Measurements from ENCODE around the gene BID. TPM values are rescaled to one million over a fixed set of nuclear protein-coding genes. Genes with fewer than 3 reads are reported as not detected.

Gene BID
- total RNA-seq: 15.4 and 17.9 TPM in 2 replicates

DNA sequence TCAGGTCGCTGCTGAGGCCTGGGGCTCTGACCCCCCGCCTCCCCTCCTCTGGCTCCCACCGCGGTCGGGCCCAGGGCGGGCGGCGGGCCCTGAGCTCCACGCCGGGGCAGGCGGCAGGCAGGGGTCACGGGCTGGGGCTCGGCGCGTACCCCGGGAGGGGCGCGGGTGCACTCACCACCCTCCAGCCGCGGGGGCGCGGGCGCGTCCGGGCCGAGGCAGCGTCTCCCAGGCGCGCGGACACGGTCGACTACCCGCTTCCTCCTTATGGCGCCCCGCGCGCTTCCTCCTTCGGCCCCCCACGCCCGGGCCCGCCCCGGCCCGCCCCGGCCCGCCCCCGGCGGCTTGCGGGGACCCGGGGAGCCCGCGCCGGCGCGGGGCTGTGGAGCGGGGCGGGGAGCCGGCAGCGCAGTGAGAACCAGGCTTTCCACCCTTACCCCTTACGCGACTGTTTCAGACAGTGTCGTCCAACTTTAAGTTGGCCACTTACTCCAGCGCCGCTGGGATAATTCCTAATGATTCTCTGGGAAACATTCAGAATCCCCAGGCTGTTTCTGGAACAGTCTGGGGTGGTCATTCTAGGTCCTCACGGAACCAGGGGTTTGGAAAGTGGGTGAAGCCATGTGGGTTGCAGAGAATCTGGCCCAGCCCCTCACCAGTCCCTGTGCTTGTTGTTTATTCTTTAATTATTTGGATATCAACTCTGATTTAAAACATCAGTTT is at the start of gene BID:
TSS of gene BID (minus strand) at position 264 of the 720 bp plus-strand sequence. CDS start 24,353 bp downstream, outside the sequence.
- intact Hi-C loops (cut with micrococcal nuclease): loop anchor here (5.0 to 10.0 kb wide), 3 partner anchors 407 to 687 kb away; partner anchors contain the start of gene CECR2
- DNase-seq (ENCODE audit: low spot score): peak; percentile 38
- Mint-ChIP-seq H3K9me3 (no peaks in the 10 kb centered on the region), H3K4me3 (peak within 1 kb of the TSS; percentile 79), H3K4me1 (ENCODE audit: low read depth) (peaks cover 69% of the 10 kb centered on the region), H3K27me3 (ENCODE audit: insufficient read depth) (peaks cover 14% of the 10 kb centered on the region), H3K36me3 (ENCODE audit: low read depth) (peaks cover 3% of the 10 kb centered on the region), H3K27ac (peak within 1 kb of the TSS; percentile 65)

DNA sequence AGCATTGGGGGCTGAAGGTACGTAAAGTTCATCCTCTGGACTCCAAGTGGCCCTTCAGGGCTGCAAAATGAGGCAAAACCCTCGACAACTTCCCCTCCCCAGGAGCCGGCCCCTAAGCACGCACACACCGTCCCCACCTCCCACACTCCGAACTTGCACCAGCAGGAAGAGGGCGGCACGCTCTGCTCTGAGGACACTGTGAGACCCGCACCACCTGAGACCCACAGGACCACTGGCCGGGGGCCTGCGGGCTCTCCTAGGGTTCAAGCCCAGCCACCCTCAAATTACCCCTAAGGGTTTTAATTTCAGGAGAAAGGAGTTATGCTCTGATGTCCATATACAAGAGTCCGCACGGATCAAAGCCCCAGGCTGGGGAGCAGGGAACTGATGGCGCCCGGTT is 49.7 kb upstream of the BID start:
- H3K4me3 Mint-ChIP-seq: no peak overlapping the region
- no peaks in the 10 kb centered on the region for H3K9me3 Mint-ChIP-seq
- DNase-seq (ENCODE audit: low spot score): no peak
- H3K27ac Mint-ChIP-seq: no peak overlapping the region
- peaks cover 4% of the 10 kb centered on the region for H3K36me3 Mint-ChIP-seq (ENCODE audit: low read depth)
- H3K4me1 Mint-ChIP-seq (ENCODE audit: low read depth): no peaks in the 10 kb centered on the region
- intact Hi-C loops (cut with micrococcal nuclease): no loop called here
- no peaks in the 10 kb centered on the region for H3K27me3 Mint-ChIP-seq (ENCODE audit: insufficient read depth)

DNA sequence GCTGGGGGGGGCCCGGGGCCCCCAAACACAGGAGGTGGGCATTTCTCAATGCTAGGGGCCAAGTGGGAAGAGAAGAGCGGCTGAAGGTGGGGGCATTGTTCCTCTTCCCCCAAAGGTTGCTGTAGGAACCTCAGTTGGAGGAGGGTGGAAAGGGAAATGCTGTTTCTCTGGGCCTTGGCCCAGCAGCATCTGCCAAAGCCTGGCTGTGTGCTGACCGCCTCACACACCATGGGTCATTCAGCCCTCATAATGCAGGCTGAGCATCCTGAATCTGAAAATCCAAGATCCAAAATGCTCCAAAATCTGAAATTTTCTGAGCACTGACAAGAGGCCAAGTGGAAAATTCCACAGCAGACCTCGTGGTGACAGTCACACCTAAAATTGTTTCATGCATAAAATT is 49.0 kb upstream of the BID start:
- Mint-ChIP-seq H3K27me3 (ENCODE audit: insufficient read depth) (no peaks in the 10 kb centered on the region), H3K36me3 (ENCODE audit: low read depth) (peaks cover 4% of the 10 kb centered on the region), H3K9me3 (no peaks in the 10 kb centered on the region), H3K27ac (no peak overlapping the region), H3K4me3 (no peak overlapping the region), H3K4me1 (ENCODE audit: low read depth) (no peaks in the 10 kb centered on the region)
- no peak for DNase-seq (ENCODE audit: low spot score)
- intact Hi-C loops (cut with micrococcal nuclease): no loop called here

DNA sequence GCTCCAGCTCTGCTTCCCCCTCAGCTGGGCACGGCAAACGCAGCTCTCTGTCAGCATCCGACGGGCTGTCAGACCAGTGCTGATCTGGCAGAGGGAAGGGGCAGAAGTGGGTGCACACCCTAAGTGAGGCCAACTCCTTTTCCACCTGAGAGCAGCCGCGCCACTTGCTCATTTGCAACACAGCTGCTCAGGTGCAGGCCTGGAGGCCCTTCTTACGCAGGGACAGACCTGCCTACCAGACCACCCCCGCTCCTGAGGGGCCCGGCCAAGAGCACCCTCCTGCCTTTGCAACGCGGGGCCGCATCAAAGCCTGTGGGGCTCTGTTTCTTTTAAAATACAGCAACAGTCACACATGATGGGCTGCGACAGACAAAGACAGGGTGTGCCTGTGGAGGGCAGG is 47.8 kb upstream of the BID start:
- Mint-ChIP-seq H3K4me3 (no peak overlapping the region), H3K27ac (no peak overlapping the region), H3K9me3 (no peaks in the 10 kb centered on the region), H3K36me3 (ENCODE audit: low read depth) (peaks cover 4% of the 10 kb centered on the region), H3K27me3 (ENCODE audit: insufficient read depth) (no peaks in the 10 kb centered on the region), H3K4me1 (ENCODE audit: low read depth) (no peaks in the 10 kb centered on the region)
- DNase-seq (ENCODE audit: low spot score): no peak
- intact Hi-C loops (cut with micrococcal nuclease): no loop called here

DNA sequence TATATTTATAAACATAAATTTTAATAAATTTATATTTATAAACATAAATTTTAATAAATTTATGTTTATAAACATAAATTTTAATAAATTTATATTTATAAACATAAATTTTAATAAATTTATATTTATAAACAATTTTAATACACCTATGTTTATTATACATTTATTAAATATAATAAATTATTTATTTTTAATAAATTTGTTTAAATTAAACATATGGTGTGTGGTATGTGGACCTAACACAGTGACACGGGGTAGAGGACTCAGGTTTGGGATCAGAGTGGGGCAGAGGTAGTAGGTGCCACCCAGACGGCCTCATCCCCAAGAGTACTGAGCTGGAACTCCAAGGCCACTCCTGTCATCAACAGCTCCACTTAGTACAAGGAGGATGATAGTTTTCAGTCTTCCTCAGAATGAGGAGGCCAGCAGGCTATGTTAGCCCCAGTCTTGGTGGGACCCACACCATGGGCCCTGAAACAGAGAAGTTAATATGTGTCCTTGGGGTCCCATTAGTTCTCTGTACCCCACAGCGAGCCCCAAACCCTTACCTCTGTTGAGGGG is 46.7 kb upstream of the BID start:
- no peaks in the 10 kb centered on the region for H3K27me3 Mint-ChIP-seq (ENCODE audit: insufficient read depth)
- intact Hi-C loops (cut with micrococcal nuclease): no loop called here
- peaks cover 4% of the 10 kb centered on the region for H3K36me3 Mint-ChIP-seq (ENCODE audit: low read depth)
- H3K27ac Mint-ChIP-seq: no peak overlapping the region
- no peaks in the 10 kb centered on the region for H3K9me3 Mint-ChIP-seq
- no peaks in the 10 kb centered on the region for H3K4me1 Mint-ChIP-seq (ENCODE audit: low read depth)
- H3K4me3 Mint-ChIP-seq: no peak overlapping the region
- no peak for DNase-seq (ENCODE audit: low spot score)

DNA sequence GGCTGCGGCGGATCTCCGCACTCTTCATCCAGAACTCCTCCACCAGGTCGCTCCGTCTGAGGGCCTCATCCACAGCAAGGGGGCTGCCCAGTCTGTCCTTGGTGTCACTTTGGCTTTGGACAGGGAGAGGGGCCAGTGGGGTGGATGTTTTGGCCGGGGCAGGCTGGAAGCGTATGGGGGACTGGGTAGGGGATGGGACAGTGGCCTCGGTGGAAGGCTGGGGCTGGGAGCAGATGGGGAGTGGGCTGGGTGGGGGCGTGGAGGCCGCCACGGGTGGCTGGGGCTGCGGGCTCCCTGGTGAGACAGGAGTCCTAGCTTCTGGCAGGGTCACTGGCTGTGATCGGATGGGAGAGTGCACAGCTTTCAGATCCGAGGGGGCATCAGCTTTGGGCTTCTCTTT is 44.4 kb upstream of the BID start:
- no peaks in the 10 kb centered on the region for H3K9me3 Mint-ChIP-seq
- H3K4me3 Mint-ChIP-seq: no peak overlapping the region

DNA sequence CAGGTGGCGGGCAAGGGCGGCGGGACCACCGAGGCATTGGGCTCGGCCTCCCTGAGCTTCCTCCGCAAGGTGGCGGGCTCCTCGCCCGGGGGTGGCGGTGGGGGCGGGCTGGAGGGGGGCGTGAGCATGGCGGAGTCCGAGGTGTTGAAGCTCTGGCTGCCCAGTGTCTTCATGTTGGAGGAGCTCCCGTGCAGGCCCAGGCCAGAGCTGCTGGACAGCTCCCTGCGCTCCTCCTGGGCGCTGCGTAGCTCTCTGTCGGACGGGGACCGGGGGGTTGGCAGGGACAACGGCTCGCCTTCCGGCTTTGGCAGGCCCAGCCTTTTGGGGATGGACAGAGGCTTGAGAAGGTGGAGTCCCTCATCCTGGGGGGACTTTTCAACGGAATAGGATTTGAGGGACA is 43.9 kb upstream of the BID start:
- Mint-ChIP-seq H3K27me3 (ENCODE audit: insufficient read depth) (no peaks in the 10 kb centered on the region), H3K36me3 (ENCODE audit: low read depth) (peaks cover 5% of the 10 kb centered on the region), H3K9me3 (no peaks in the 10 kb centered on the region), H3K27ac (no peak overlapping the region), H3K4me1 (ENCODE audit: low read depth) (no peaks in the 10 kb centered on the region), H3K4me3 (no peak overlapping the region)
- no peak for DNase-seq (ENCODE audit: low spot score)
- intact Hi-C loops (cut with micrococcal nuclease): no loop called here

More for the DNA sequence above, 44.4 kb upstream of the BID start:
- intact Hi-C loops (cut with micrococcal nuclease): no loop called here
- no peaks in the 10 kb centered on the region for H3K27me3 Mint-ChIP-seq (ENCODE audit: insufficient read depth)
- no peak overlapping the region for H3K27ac Mint-ChIP-seq
- DNase-seq (ENCODE audit: low spot score): no peak
- no peaks in the 10 kb centered on the region for H3K4me1 Mint-ChIP-seq (ENCODE audit: low read depth)
- H3K36me3 Mint-ChIP-seq (ENCODE audit: low read depth): peaks cover 5% of the 10 kb centered on the region

DNA sequence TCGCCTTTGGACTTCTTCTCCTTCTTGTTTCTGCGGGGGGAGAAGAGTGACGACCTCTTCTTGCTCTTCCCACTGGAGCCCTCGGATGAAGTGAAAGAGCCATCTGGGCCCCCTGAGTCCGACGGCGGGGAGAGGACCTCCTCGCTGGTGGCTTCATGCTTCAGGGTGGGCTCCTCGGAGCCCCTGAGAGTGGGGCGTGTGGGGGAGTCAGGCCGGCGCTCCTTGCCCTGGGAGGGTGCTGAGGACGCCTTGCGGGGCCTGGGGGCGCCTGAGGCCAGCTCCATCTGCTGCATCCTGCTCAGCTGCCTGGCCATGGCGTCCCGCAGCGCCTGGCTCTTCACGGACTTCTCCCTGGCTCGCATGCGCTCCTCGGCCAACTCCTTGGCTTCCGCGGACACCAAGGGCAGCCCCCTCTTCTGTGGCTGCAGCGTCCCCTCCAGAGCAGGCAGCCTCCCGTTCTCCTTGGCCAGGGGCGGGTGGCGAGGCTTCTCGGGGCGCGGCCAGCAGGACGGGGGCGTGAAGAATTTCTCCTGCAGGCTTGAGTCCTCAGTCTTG is 43.3 kb upstream of the BID start:
- H3K4me3 Mint-ChIP-seq: no peak overlapping the region
- H3K9me3 Mint-ChIP-seq: no peaks in the 10 kb centered on the region
- no peaks in the 10 kb centered on the region for H3K27me3 Mint-ChIP-seq (ENCODE audit: insufficient read depth)
- intact Hi-C loops (cut with micrococcal nuclease): no loop called here
- peaks cover 5% of the 10 kb centered on the region for H3K36me3 Mint-ChIP-seq (ENCODE audit: low read depth)
- DNase-seq (ENCODE audit: low spot score): no peak
- H3K27ac Mint-ChIP-seq: no peak overlapping the region
- H3K4me1 Mint-ChIP-seq (ENCODE audit: low read depth): no peaks in the 10 kb centered on the region

DNA sequence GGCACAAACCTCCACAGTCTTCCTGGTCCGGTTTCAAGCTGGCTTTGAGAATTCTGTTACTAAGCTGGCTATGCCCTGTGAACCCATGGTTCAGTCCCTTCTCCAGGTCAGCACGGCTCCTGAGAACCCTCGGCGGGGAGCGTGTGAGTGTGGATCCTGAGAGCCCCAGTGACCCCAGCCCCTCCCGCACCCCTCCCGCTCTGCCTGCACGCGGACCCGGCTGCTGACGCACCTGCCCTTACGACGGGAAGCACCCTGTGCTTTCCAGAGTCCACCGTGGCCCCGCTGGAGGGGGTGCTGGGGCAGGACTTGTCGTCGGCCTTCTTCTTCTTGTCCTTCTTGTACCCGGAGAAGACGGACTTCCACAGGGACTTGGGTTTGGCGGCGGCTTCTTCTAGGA is 42.8 kb upstream of the BID start:
- Mint-ChIP-seq H3K4me1 (ENCODE audit: low read depth) (no peaks in the 10 kb centered on the region), H3K27ac (no peak overlapping the region), H3K27me3 (ENCODE audit: insufficient read depth) (no peaks in the 10 kb centered on the region), H3K36me3 (ENCODE audit: low read depth) (peaks cover 5% of the 10 kb centered on the region), H3K9me3 (no peaks in the 10 kb centered on the region), H3K4me3 (no peak overlapping the region)
- intact Hi-C loops (cut with micrococcal nuclease): no loop called here
- DNase-seq (ENCODE audit: low spot score): no peak

DNA sequence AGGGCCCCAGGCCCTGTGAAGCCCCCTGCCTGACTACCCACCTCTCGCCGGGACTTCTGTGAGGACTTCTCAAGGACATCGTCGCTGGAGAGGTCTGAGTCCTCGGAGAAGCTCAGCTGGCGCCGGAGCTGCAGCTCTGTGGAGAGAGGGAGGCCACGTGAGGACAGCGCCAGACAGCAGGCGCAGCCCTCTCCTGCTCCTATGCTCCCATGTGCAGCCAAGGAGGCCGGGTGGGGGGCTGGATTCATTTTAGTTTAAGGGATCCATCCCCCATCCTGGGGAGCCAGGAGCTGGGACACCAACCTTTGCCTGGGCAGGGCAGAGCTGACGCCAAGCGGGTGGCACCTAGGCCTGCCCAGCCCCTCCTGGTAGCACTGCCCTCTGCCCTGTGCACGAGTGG is 42.4 kb upstream of the BID start:
- H3K9me3 Mint-ChIP-seq: no peaks in the 10 kb centered on the region
- no peak for DNase-seq (ENCODE audit: low spot score)
- intact Hi-C loops (cut with micrococcal nuclease): no loop called here
- H3K4me1 Mint-ChIP-seq (ENCODE audit: low read depth): no peaks in the 10 kb centered on the region
- no peak overlapping the region for H3K4me3 Mint-ChIP-seq
- H3K27ac Mint-ChIP-seq: no peak overlapping the region
- H3K27me3 Mint-ChIP-seq (ENCODE audit: insufficient read depth): no peaks in the 10 kb centered on the region
- H3K36me3 Mint-ChIP-seq (ENCODE audit: low read depth): peaks cover 5% of the 10 kb centered on the region

DNA sequence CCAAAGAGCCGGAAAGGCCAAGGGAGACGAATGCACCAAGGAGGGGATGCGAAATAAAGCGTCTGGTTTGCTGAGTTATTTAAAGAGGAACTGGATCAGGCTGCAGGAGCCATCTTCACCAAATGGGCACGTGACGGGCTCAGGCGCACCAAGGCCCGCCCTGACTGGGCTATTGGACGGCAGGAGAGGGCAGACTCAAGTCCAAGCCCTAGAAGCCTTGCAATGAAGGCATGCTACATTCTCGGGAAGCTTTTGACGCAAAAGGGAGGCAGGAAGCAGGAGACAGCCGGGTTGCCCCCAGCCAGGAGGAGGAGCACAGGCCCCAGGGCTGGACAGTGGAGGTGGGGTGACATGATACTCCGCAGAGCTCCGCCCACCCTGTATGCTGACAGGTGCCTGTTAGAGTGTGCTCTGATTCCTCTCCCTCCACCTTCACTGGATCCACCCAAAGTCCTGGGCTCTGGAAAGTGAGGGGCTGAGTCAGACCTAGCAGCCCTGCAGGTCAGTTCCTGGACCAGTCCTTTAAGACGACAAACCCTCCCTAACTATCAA is 41.5 kb upstream of the BID start:
- peaks cover 5% of the 10 kb centered on the region for H3K36me3 Mint-ChIP-seq (ENCODE audit: low read depth)
- no peaks in the 10 kb centered on the region for H3K27me3 Mint-ChIP-seq (ENCODE audit: insufficient read depth)
- intact Hi-C loops (cut with micrococcal nuclease): no loop called here
- no peak overlapping the region for H3K4me3 Mint-ChIP-seq
- H3K27ac Mint-ChIP-seq: no peak overlapping the region
- H3K9me3 Mint-ChIP-seq: no peaks in the 10 kb centered on the region
- H3K4me1 Mint-ChIP-seq (ENCODE audit: low read depth): no peaks in the 10 kb centered on the region
- no peak for DNase-seq (ENCODE audit: low spot score)

DNA sequence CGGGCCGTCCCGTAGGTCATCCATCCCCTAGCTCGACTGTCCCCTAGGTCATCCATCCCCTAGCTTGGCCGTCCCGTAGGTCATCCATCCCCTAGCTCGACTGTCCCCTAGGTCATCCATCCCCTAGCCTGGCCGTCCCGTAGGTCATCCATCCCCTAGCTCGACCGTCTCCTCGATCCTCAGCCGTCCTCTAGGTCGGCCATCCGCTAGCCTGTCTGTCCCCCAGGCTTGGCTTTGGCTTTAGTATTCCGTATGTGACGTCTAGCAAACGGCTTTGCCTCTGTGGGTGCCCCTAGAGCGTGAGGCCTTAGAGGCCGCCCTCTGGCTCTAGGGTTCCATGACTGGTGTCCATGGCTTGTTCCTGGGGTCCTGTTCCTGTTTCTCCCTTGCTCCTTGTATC is 40.6 kb upstream of the BID start:
- H3K27me3 Mint-ChIP-seq (ENCODE audit: insufficient read depth): no peaks in the 10 kb centered on the region
- DNase-seq (ENCODE audit: low spot score): no peak
- no peaks in the 10 kb centered on the region for H3K9me3 Mint-ChIP-seq
- H3K4me3 Mint-ChIP-seq: no peak overlapping the region
- peaks cover 5% of the 10 kb centered on the region for H3K36me3 Mint-ChIP-seq (ENCODE audit: low read depth)
- no peak overlapping the region for H3K27ac Mint-ChIP-seq
- intact Hi-C loops (cut with micrococcal nuclease): no loop called here
- H3K4me1 Mint-ChIP-seq (ENCODE audit: low read depth): no peaks in the 10 kb centered on the region

DNA sequence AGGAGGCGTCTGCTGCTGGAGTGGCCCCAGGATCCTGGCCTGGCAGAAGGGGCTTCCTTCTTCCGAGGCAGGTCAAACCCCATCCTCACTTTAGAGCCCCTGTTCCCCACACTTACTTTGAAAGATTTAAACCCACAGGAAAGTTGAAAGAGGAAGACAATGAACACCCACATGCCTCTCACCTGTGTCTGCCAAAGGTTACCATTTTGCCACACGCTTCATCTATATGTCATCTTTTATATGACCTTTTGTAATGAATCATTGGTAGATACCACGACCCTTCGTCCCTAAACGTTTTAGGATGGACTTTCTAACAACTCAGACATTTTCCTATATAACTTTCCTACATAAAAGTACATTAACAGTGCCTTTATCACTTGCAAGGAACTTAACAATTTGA is 39.8 kb upstream of the BID start:
- no peak overlapping the region for H3K27ac Mint-ChIP-seq
- DNase-seq (ENCODE audit: low spot score): no peak
- peaks cover 2% of the 10 kb centered on the region for H3K36me3 Mint-ChIP-seq (ENCODE audit: low read depth)
- H3K9me3 Mint-ChIP-seq: no peaks in the 10 kb centered on the region
- H3K4me1 Mint-ChIP-seq (ENCODE audit: low read depth): no peaks in the 10 kb centered on the region
- intact Hi-C loops (cut with micrococcal nuclease): no loop called here
- H3K4me3 Mint-ChIP-seq: no peak overlapping the region
- H3K27me3 Mint-ChIP-seq (ENCODE audit: insufficient read depth): no peaks in the 10 kb centered on the region

Data from activated T-helper 1 cell treated with anti-CD3 and anti-CD28 coated beads, Interleukin-12 subunit alpha, Interleukin-12 subunit beta, Interleukin-2, Interleukin-4 antibody, amounts not matched to agents 30 ng/mL and 10 ng/mL and 1 ng/mL, durations not matched to agents 14 hours and 24 hours and 36 hours (primary cell).